Esophagus squamous epithelium (tissue), 5 donors: ENCODE results near the gene MAPK7. TPM values are rescaled to one million over a fixed set of nuclear protein-coding genes. Genes with fewer than 3 reads are reported as not detected.

ENCODE experiments used
- DNase-seq: peaks from one replicate; lab custom pipeline; 2025; lab: John Stamatoyannopoulos, UW
- H3K27ac ChIP-seq, 4 donors: fragments of 200-600 bp; sonication (generic); one replicate each; pipeline ENCODE4 v1.5.1; 2016 to 2019; ENCODE audit warnings: mild to moderate bottlenecking in 1 of 4
- H3K27me3 ChIP-seq, 4 donors: fragments of 200-600 bp; sonication (generic); 1 replicate in 3 of 4; 2 replicates in 1 of 4; pipeline versions ENCODE4 v1.5.1 to v1.6.0; 2017 to 2021; ENCODE audit warnings: antibody characterized with exemption in 1 of 4
- H3K36me3 ChIP-seq, 3 donors: fragments of 200-600 bp; sonication (generic); one replicate each; pipeline ENCODE4 v1.5.1; 2016 to 2019
- H3K4me1 ChIP-seq, 3 donors: fragments of 200-600 bp; sonication (generic); one replicate each; pipeline ENCODE4 v1.5.1; 2017 to 2019
- H3K4me3 ChIP-seq, 4 donors: fragments of 200-600 bp; sonication (generic); 1 replicate in 3 of 4; 2 replicates in 1 of 4; pipeline ENCODE4 v1.5.1; 2016 to 2019; ENCODE audit warnings: mild to moderate bottlenecking in 2 of 4, moderate library complexity in 1 of 4
- H3K9me3 ChIP-seq, 3 donors: fragments of 200-600 bp; sonication (generic); one replicate each; pipeline ENCODE4 v1.5.1; 2016 to 2019
- POLR2A ChIP-seq, 4 donors: fragments of 450-650 bp; IDR thresholded peaks; one replicate each; pipeline ENCODE4 v1.6.1; 2017; ENCODE audit warnings: antibody characterized with exemption in 4 of 4, mild to moderate bottlenecking in 4 of 4, moderate library complexity in 3 of 4
- WGBS, 2 donors: methylation state at CpG; one replicate each; pipeline ENCODE4 v1.1.5; 2018; 5-methylcytosine and 5-hydroxymethylcytosine counted together
- intact Hi-C: fragments of 100-400 bp; cut with DNase I; formaldehyde crosslinking; loops from one replicate; pipeline ENCODE4 v1.15.0; 2022
- total RNA-seq, 4 donors: library from RNA; depleted of rRNA; stranded (reverse); fragments of >200 nt; gene quantifications; one replicate each; pipeline ENCODE4 v1.1.0, GENCODE V29; 2016
- TF ChIP-seq, protein P1 (sequence below), 6 experiments: fragments of 450-650 bp in 4 of 6; fragments of 200-600 bp in 2 of 6; sonication (generic) in 2 of 6; IDR thresholded peaks; one replicate each; pipeline ENCODE4 v1.5.1; 2016 to 2019; ENCODE audit warnings: antibody characterized with exemption in 6 of 6, mild to moderate bottlenecking in 4 of 6, moderate library complexity in 4 of 6
- donor health status: DM: yes; HTN: yes; CAD: no.

Gene MAPK7
- total RNA-seq, 4 donors from 2014 or later = 22.6 to 39.7 (median 28.1) TPM

DNA sequence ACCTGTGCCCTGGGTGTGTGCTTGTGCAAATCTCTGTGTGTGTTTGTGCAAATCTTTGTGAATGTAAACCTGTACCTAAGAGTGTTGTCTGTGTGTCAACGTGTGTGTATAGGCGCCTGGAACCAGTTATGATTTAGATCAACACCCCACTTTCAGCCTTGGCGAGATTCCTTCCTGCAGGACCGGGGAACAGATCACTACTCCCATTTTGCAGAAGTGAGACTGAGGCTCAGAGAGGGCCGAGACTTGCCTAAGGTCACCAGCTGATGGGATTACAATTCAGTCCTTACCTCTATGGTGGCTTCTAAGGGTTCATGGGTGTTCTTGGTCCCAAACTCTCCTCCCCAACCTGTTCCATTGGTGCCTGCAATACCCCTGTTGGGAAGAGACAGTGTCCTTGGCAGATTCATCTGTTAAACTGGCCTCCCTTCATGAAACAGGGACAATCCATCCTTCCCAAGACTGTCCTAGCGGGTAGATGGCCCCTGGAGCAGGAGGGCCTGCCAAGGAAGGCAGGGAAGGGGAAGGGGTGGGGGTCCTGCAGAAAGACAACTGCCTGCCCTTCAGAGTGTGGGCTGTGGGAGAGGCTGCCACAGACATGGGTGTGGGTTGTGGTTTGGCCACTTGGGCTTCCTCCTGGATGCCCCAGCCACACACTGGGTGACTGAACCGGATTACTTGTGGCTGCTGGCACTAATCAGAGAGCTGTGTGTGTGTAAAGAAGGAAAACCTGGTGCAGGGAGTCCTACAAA lies 6.9 kb upstream of the MAPK7 start:
- H3K9me3 ChIP-seq = no peaks in the 10 kb centered on the region
- peaks cover 0 to 40% (median 18%) of the 10 kb centered on the region in 3 donors for H3K4me1 ChIP-seq
- H3K27ac ChIP-seq = peak overlapping the region in 3 of 4 donors; percentile 38 to 63 (median 62)
- H3K36me3 ChIP-seq = no peaks in the 10 kb centered on the region
- no peaks in the 10 kb centered on the region for H3K27me3 ChIP-seq
- intact Hi-C loops = no loop called here
- WGBS, 2 donors = 83 to 86% methylated on average over 6 of the region's 7 CpGs
- DNase-seq = no peak
- H3K4me3 ChIP-seq = no peak overlapping the region
- TF ChIP-seq, protein P1, sequence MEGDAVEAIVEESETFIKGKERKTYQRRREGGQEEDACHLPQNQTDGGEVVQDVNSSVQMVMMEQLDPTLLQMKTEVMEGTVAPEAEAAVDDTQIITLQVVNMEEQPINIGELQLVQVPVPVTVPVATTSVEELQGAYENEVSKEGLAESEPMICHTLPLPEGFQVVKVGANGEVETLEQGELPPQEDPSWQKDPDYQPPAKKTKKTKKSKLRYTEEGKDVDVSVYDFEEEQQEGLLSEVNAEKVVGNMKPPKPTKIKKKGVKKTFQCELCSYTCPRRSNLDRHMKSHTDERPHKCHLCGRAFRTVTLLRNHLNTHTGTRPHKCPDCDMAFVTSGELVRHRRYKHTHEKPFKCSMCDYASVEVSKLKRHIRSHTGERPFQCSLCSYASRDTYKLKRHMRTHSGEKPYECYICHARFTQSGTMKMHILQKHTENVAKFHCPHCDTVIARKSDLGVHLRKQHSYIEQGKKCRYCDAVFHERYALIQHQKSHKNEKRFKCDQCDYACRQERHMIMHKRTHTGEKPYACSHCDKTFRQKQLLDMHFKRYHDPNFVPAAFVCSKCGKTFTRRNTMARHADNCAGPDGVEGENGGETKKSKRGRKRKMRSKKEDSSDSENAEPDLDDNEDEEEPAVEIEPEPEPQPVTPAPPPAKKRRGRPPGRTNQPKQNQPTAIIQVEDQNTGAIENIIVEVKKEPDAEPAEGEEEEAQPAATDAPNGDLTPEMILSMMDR (IDR thresholded peaks at IDR 0.05) = no peak
- no peak for TF ChIP-seq POLR2A (IDR thresholded peaks at IDR 0.05)

DNA sequence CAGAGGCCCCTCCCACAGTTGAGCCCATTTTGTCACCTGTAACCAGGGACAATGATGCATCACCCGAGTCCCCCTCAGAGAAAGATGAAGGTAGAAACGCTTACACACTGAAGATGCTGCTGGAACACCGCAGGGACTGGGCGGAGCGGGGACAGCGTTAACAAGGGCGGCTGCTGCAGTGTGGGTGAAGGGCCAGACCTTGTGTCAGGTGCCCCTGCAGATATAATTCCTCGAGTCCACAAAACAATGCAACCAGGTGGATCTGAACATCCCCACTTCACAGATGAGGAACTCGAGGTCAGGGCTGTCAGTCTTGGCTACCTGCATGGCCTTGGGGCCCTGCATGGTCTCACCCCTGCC lies 6.3 kb upstream of the MAPK7 start:
- 81 to 88% methylated on average over 9 of the region's 9 CpGs for WGBS, 2 donors
- Histone ChIP-seq H3K36me3 (no peaks in the 10 kb centered on the region), H3K4me3 (no peak overlapping the region), H3K4me1 (peaks cover 0 to 45% (median 22%) of the 10 kb centered on the region in 3 donors), H3K9me3 (no peaks in the 10 kb centered on the region), H3K27ac (peak overlapping the region in 3 of 4 donors; percentile 28 to 59 (median 38)), H3K27me3 (no peaks in the 10 kb centered on the region)
- no peak for DNase-seq
- intact Hi-C loops = no loop called here
- TF ChIP-seq, protein P1 (IDR thresholded peaks at IDR 0.05) = no peak
- no peak for TF ChIP-seq POLR2A (IDR thresholded peaks at IDR 0.05)

DNA sequence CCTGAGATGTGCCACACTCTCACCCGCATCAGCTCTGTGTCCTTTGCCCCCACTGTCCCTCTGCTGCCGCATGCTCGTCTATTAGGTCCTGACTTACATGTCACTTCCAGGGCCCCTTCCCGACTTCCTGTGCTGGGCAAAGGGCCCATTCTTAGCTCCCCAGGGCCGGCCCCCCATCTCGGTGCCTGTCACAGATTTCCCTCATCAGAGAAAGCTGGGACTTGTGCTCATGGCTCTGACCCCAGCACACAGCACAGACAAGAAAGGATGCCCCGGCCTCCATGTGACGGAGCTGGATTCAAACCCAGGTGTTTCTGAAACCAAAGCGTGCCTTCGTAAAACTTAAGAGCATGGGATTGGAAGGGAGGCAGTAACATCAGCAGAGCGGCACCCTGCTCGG lies 5.9 kb upstream of the MAPK7 start:
- Histone ChIP-seq H3K4me1 (peaks cover 0 to 50% (median 23%) of the 10 kb centered on the region in 3 donors), H3K4me3 (no peak overlapping the region), H3K27ac (peak overlapping the region in 3 of 4 donors; percentile 28 to 59 (median 38)), H3K9me3 (no peaks in the 10 kb centered on the region), H3K27me3 (no peaks in the 10 kb centered on the region), H3K36me3 (no peaks in the 10 kb centered on the region)
- intact Hi-C loops = no loop called here
- TF ChIP-seq, protein P1 (IDR thresholded peaks at IDR 0.05) = no peak
- no peak for TF ChIP-seq POLR2A (IDR thresholded peaks at IDR 0.05)
- WGBS, 2 donors = 84 to 94% methylated on average over 10 of the region's 12 CpGs
- no peak for DNase-seq

DNA sequence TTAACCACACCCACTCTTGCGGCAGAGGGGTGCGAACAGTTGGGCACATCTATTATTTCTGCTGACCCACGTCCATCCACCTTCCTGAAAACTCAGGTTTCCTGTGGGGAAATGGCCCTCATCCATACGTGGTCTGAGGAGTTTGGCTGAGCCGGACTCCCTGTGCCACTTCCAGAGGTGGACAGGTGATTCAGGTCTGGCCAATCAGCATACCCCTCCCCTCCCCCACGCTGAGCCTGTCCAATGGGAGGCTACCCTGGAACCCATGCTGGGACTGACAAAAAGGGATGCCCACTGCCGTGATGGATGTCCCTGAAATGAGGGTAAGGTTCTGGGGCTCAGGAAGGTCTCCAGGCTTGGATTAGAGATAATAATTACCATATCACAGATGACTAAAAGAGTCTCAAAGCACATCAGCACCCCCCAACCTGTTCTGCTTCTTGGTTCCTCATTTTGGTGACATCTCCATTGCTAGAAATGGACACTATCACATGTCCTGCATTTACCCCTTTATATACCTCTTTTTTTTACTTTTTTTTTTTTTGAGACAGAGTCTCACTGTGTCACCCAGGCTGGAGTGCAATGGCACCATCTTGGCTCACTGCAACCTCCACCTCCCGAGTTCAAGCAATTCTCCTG lies 5.3 kb upstream of the MAPK7 start:
- DNase-seq = no peak
- Histone ChIP-seq H3K9me3 (no peaks in the 10 kb centered on the region), H3K27me3 (no peaks in the 10 kb centered on the region), H3K36me3 (no peaks in the 10 kb centered on the region), H3K4me1 (peaks cover 0 to 50% (median 23%) of the 10 kb centered on the region in 3 donors), H3K27ac (no peak overlapping the region), H3K4me3 (no peak overlapping the region)
- intact Hi-C loops = no loop called here
- 84 to 85% methylated on average over 7 of the region's 8 CpGs for WGBS, 2 donors
- TF ChIP-seq POLR2A (IDR thresholded peaks at IDR 0.05) = no peak
- TF ChIP-seq, protein P1 (IDR thresholded peaks at IDR 0.05) = no peak

DNA sequence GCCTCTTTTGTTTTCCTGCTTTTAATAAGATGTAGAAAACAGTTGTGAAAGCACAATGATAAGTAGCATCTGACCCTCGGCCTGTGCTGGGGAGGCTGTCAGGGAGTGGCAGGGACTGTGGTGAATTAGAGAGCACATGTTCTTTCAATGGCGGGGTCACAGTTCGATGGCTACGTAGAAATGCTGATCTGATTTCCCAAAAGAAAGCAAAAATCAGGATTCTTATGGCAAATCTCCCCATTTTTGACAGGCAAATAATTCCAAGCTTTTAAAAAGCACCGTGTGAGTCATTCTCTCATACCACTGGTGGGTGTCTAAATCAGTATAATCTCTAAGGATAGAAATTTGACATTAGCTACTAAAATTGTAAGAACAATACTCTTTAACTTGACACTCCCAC lies 4.2 kb upstream of the MAPK7 start:
- Histone ChIP-seq H3K27me3 (no peaks in the 10 kb centered on the region), H3K9me3 (no peaks in the 10 kb centered on the region), H3K4me1 (peaks cover 6 to 55% (median 26%) of the 10 kb centered on the region in 3 donors), H3K27ac (peak overlapping the region in 1 of 4 donors; percentile 13), H3K4me3 (no peak overlapping the region), H3K36me3 (peaks cover 0 to under 1% (median 0%) of the 10 kb centered on the region in 3 donors)
- intact Hi-C loops = no loop called here
- no peak for DNase-seq
- no peak for TF ChIP-seq POLR2A (IDR thresholded peaks at IDR 0.05)
- TF ChIP-seq, protein P1 (IDR thresholded peaks at IDR 0.05) = no peak
- 85 to 88% methylated on average over 5 of the region's 5 CpGs for WGBS, 2 donors
